ENCODE measurements around the gene STXBP5L.

The STXBP5L gene

DNA sequence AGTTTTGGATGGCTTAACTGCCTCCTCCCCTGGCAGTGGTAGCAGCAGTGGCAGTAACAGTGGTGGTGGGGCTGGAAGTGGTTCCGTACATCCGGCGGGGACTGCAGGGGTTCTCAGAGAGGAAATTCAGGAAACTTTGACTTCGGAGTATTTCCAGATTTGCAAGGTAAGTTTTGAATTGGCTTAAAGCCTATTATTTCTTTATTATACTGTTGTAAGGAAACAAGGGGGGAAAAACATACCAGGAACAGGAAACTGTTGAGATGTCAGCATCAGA is 1.5 kb downstream of the STXBP5L start:
- Histone ChIP-seq H3K9me3 (ENCODE audit: severe bottlenecking) (no peaks in the 10 kb centered on the region), H3K27me3 (ENCODE audit: insufficient read depth, low read depth, severe bottlenecking) (no peaks in the 10 kb centered on the region), H3K4me3 (ENCODE audit: low read depth, low read length) (peak overlapping the region; percentile 70), H3K27ac (no peak overlapping the region), H3K36me3 (no peaks in the 10 kb centered on the region)
- no peak for DNase-seq
- TF ChIP-seq, protein P1, sequence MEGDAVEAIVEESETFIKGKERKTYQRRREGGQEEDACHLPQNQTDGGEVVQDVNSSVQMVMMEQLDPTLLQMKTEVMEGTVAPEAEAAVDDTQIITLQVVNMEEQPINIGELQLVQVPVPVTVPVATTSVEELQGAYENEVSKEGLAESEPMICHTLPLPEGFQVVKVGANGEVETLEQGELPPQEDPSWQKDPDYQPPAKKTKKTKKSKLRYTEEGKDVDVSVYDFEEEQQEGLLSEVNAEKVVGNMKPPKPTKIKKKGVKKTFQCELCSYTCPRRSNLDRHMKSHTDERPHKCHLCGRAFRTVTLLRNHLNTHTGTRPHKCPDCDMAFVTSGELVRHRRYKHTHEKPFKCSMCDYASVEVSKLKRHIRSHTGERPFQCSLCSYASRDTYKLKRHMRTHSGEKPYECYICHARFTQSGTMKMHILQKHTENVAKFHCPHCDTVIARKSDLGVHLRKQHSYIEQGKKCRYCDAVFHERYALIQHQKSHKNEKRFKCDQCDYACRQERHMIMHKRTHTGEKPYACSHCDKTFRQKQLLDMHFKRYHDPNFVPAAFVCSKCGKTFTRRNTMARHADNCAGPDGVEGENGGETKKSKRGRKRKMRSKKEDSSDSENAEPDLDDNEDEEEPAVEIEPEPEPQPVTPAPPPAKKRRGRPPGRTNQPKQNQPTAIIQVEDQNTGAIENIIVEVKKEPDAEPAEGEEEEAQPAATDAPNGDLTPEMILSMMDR (IDR thresholded peaks at IDR 0.05; ENCODE audit: low read depth, low read length), result no peak

DNA sequence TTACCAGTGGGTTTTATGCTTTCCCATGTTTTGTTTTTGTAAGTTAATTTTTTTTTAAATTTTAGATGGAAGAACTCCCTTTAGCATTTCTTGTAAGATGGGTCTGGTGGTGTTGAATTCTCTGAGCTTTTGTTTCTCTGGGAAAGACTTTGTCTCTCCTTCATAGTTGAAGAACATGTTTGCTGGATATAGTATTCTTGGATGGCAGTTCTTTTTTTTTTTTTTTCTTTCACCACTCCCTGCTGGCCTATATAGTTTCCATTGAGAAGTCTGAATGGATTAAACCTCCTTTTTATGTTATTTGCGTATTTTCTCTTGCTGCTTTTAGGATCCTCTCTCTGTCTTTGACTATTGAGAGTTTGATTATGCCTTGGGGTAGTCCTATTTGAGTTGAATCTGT is 18.1 kb downstream of the STXBP5L start:
- Histone ChIP-seq H3K36me3 (peaks cover 5% of the 10 kb centered on the region), H3K27me3 (ENCODE audit: insufficient read depth, low read depth, severe bottlenecking) (no peaks in the 10 kb centered on the region), H3K27ac (no peak overlapping the region), H3K4me3 (ENCODE audit: low read depth, low read length) (no peak overlapping the region), H3K9me3 (ENCODE audit: severe bottlenecking) (no peaks in the 10 kb centered on the region)
- DNase-seq, result no peak
- TF ChIP-seq, protein P1 (IDR thresholded peaks at IDR 0.05; ENCODE audit: low read depth, low read length), result no peak

DNA sequence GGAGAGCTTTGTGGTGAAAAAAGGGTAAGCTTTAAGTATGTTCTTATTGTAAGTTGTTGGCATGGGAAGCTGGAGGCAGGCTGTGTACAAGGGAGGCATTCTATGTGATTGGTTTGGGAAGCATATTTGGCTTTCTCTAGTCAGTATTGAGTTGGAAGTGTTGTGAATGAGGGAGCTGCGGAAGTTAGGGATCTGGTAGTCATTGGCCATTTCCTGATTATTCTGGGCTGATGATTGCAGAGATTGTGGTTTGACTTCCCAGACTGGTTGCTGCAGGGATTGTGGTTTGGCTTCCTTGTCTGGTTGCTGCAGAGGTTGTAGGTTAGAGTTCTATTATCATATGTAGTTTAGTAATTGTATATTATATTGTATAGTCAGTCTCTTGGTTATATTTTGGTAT is 21.0 kb downstream of the STXBP5L start:
- Histone ChIP-seq H3K4me3 (ENCODE audit: low read depth, low read length) (no peak overlapping the region), H3K27ac (no peak overlapping the region), H3K36me3 (peaks cover 5% of the 10 kb centered on the region), H3K27me3 (ENCODE audit: insufficient read depth, low read depth, severe bottlenecking) (no peaks in the 10 kb centered on the region), H3K9me3 (ENCODE audit: severe bottlenecking) (no peaks in the 10 kb centered on the region)
- no peak for DNase-seq
- TF ChIP-seq, protein P1 (IDR thresholded peaks at IDR 0.05; ENCODE audit: low read depth, low read length), result no peak

DNA sequence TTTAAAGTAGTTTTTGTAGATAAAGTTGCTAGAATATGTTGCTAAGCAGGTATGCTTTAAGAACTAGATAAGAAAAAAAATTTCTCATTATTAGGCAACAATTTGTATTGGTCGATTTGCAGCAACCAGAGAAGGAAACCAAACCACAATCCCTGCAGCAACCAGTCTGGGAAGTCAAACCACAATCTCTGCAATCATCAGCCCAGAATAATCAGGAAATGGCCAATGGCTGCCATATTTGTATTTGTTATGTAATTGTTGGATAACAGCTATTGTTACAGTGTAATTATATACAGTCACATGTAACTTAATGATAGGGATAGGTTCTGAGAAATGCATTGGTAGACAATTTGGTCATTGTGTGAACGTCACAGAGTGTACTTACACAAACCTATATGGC is 23.6 kb downstream of the STXBP5L start:
- Histone ChIP-seq H3K4me3 (ENCODE audit: low read depth, low read length) (no peak overlapping the region), H3K27me3 (ENCODE audit: insufficient read depth, low read depth, severe bottlenecking) (no peaks in the 10 kb centered on the region), H3K9me3 (ENCODE audit: severe bottlenecking) (no peaks in the 10 kb centered on the region), H3K27ac (no peak overlapping the region), H3K36me3 (no peaks in the 10 kb centered on the region; the same call in none of the 2 replicates)
- no peak for DNase-seq
- TF ChIP-seq, protein P1 (IDR thresholded peaks at IDR 0.05; ENCODE audit: low read depth, low read length), result no peak

DNA sequence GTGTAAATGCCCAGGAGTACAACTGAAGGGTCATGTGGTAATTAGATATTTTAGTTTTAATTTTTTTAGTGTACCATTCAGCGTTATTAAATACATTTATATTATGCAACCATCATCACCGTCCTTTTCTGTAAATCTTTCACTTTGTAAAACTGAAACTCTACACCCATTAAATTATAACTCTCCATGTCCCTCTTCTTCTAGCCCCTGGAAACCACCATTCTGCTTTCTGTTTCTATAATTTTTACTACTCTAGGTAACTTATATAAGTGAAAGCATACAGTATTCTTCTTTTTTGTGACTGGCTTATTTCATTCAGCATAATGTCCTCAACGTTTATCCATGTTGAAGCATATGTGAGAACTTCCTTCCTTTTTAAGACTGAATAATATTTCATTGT is 48.1 kb downstream of the STXBP5L start:
- Histone ChIP-seq H3K27ac (no peak overlapping the region), H3K27me3 (ENCODE audit: insufficient read depth, low read depth, severe bottlenecking) (no peaks in the 10 kb centered on the region), H3K36me3 (no peaks in the 10 kb centered on the region), H3K9me3 (ENCODE audit: severe bottlenecking) (peaks cover 2% of the 10 kb centered on the region), H3K4me3 (ENCODE audit: low read depth, low read length) (no peak overlapping the region)
- DNase-seq, result no peak
- TF ChIP-seq, protein P1 (IDR thresholded peaks at IDR 0.05; ENCODE audit: low read depth, low read length), result no peak

DNA sequence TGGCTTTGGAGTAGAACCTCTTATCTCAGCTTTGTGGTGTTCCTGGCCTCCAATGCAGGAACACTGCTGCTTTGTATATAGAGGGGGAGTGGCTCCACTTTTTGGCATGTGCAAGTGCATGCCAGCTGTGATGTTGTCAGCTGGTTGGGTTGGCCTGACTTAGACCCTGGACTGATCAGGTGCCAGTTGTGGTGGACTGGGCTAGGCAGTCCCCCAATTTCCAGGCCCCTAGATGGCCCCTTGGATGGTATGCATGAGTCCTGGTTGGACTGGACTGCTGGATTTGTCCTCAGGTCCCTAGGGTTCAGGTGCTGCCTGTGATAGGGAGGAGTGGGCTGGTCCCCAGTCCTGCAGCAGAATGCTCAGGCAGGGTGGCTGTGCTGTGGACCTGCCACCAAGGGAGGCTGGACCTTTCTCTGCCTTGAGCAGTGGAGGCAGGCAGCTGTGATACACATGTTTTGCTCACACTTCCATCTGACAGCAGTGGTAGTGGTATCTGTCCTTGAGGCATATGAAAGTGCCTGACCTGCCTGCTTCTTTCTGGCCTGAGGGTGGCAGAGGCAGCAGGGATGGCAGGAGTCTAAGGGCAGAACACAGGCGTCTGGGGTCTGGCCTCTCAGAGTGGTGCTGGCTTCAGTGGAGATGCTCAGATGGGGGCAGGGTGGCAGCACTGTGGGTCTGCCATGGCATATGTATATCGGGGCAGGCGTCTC is 74.8 kb downstream of the STXBP5L start:
- no peaks in the 10 kb centered on the region for H3K36me3 ChIP-seq
- H3K4me3 ChIP-seq (ENCODE audit: low read depth, low read length), result no peak overlapping the region
- no peak for DNase-seq
- H3K27me3 ChIP-seq (ENCODE audit: insufficient read depth, low read depth, severe bottlenecking), result no peaks in the 10 kb centered on the region
- H3K27ac ChIP-seq, result no peak overlapping the region
- H3K9me3 ChIP-seq (ENCODE audit: severe bottlenecking), result peaks cover 4% of the 10 kb centered on the region
- TF ChIP-seq, protein P1 (IDR thresholded peaks at IDR 0.05; ENCODE audit: low read depth, low read length), result no peak
